ENCODE measurements around the gene SCN10A. TPM values are rescaled to one million over a fixed set of nuclear protein-coding genes. Genes with fewer than 3 reads are reported as not detected.

Gene SCN10A
- total RNA-seq: not detected in 2 replicates

DNA sequence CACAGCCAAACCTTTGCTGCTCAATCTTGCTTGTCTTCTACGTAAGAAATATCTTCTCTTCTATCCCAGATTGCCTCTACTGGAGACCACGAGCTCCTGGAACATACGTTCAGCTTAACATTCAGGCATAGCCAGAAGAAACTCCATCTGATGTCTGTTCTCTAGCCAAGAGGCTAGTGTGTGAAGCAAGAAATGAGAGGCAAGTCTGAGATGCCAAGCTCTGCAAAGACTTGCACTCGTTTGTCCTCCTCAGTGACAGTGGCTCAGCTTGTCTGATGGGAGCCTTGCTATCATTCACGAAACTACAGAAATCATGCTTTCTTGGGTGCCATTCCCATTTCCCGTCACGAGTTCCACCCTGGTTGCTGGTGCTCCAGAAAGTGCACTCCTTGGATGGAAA, at the start of gene SCN10A:
TSS of gene SCN10A (minus strand) at position 192 of the 400 bp plus-strand sequence. CDS start 22,207 bp downstream, outside the sequence.

DNA sequence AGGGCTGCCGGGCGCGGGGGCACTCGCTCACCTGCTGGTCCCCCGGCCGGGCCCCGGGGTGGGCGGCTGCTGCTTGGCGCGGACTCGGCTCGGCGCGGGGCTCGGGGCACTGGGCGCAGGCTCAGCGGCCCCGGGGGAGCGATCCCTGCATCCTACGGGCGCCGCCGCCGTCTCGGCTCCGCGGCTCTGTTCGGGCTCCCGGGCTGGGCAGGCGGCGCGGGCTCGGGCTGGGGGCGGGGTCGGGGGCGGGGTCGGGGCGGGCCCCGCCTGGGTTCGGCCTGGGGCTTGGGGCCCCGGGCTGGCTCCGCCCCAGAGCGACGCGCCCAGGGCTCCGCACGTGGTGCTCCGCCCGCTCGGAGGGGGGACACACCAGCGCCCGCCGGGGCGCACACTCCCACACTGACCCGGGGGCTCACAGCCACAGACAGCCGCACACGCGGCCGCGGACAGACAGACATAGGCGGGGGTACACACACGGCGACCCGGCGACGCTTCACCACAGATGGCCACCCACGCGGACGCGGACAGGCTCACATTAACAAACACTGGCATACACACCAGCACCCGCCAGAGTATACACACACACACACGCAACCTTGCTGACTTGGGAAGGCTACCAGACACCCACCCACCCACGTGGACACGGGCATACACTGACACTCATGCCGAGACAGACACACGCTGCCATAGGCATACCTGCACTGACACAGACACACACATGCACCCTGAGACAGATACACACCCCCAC, 166.3 kb downstream of the SCN10A start, which contains the start of gene SCN5A:
TSS of gene SCN5A (minus strand) at position 188 of the 748 bp plus-strand sequence. CDS start 16,380 bp downstream, outside the sequence.

Other genes with a start within 250 kb of the SCN10A start
- 0.35 and 0.51 TPM in 2 replicates for gene SCN5A, start 166.5 kb downstream of the SCN10A start, total RNA-seq
- 0.12 and 0.26 TPM in 2 replicates for gene SCN11A, start 235.7 kb upstream of the SCN10A start, total RNA-seq
- 17.3 and 17.7 TPM in 2 replicates for gene WDR48, start 235.8 kb upstream of the SCN10A start, total RNA-seq

Data from pericardium fibroblast (primary cell).